Kidney (tissue), 14 donors: ENCODE results near the gene ASAP2. TPM values are rescaled to one million over a fixed set of nuclear protein-coding genes. Genes with fewer than 3 reads are reported as not detected.

Experiments
- DNase-seq, 5 donors: peaks; one replicate each; pipeline ENCODE4 v3.0.0-alpha.2; 2013 to 2020
- FAIRE-seq: peaks from 2 replicates; lab custom pipeline; 2012; peaks lifted over from hg19 to GRCh38; lab: Jason Lieb, UNC
- H3K27ac ChIP-seq, 2 donors: one replicate each; pipeline ENCODE4 v1.7.0; 2013; ENCODE audit warnings: low read depth in 2 of 2, low read length in 2 of 2, inconsistent platforms in 1 of 2
- H3K27me3 ChIP-seq: one replicate; pipeline ENCODE4 v1.7.1; 2013; ENCODE audit warnings: low read length, inconsistent platforms; ENCODE audit not compliant: control insufficient read depth, insufficient read depth
- H3K36me3 ChIP-seq, 3 donors: one replicate each; pipeline versions ENCODE4 v1.7.0 to v1.7.1; 2013; ENCODE audit warnings: low read length in 3 of 3, control low read depth in 1 of 3, inconsistent platforms in 1 of 3; ENCODE audit not compliant: insufficient read depth in 3 of 3, control insufficient read depth in 2 of 3
- H3K4me1 ChIP-seq, 3 donors: one replicate each; pipeline versions ENCODE4 v1.7.0 to v1.7.1; 2013; ENCODE audit warnings: low read length in 3 of 3, inconsistent platforms in 1 of 3, low read depth in 1 of 3; ENCODE audit not compliant: control insufficient read depth in 2 of 3, insufficient read depth in 2 of 3
- H3K4me3 ChIP-seq, 3 donors: one replicate each; pipeline versions ENCODE4 v1.7.0 to v1.8.1; 2013; ENCODE audit warnings: low read length in 3 of 3, control low read depth in 1 of 3, inconsistent platforms in 1 of 3
- H3K9ac ChIP-seq, 3 donors: one replicate each; pipeline versions ENCODE4 v1.7.0 to v1.7.1; 2013; ENCODE audit warnings: low read length in 3 of 3, control low read depth in 1 of 3, inconsistent platforms in 1 of 3
- H3K9me3 ChIP-seq, 3 donors: one replicate each; pipeline versions ENCODE4 v1.7.0 to v1.7.1; 2013; ENCODE audit warnings: low read length in 3 of 3, control low read depth in 1 of 3, inconsistent platforms in 1 of 3; ENCODE audit not compliant: control insufficient read depth in 2 of 3, insufficient read depth in 1 of 3
- intact Hi-C: fragments of 100-400 bp; cut with DNase I; formaldehyde crosslinking; loops from one replicate; pipeline ENCODE4 v1.11.1; 2022
- polyA plus RNA-seq: library from polyadenylated mRNA; stranded (reverse); fragments of 350-450 nt; fragmentation: Illumina TruSeq; extraction: RNeasy Lipid Tissue Mini Kit (QIAGEN cat#74804); gene quantifications from one replicate; pipeline ENCODE4 v1.2.3, GENCODE V29; 2014; ENCODE audit warnings: low read depth, low replicate concordance; ENCODE audit not compliant: insufficient read depth
- total RNA-seq: library from RNA; stranded (reverse); fragmentation: NEBNext Ultra II Directional; extraction: Animal tissue kit (Norgen Biotek cat#: 25700); gene quantifications from one replicate; pipeline ENCODE4 v1.2.1, GENCODE V29; 2021
- TF ChIP-seq, protein P1 (sequence below): IDR thresholded peaks from 3 replicates; pipeline ENCODE4 v1.5.1; 2012; ENCODE audit warnings: mild to moderate bottlenecking, moderate library complexity, borderline replicate concordance; ENCODE audit not compliant: insufficient read depth; ENCODE audit errors: extremely low read depth
- donor health status: control.
- donor health status: control.
- donor health status: control.
- donor health status: control.
- donor health status: control.
- donor health status: DM: yes; HTN: yes; CAD: no.
- donor health status: Normal renal cell carcinoma (clear cell type).

ASAP2 gene
- total and polyA plus RNA-seq, 2 donors from 2014 or later, result 26.2 to 54.8 TPM

- peaks cover 0 to 6% (median 0%) of the 10 kb centered on the region in 3 donors for H3K36me3 ChIP-seq
- no peak overlapping the region for H3K27ac ChIP-seq
- no peak for FAIRE-seq
- no peaks in the 10 kb centered on the region for H3K27me3 ChIP-seq
- no peak overlapping the region for H3K9ac ChIP-seq
- no peak for DNase-seq
- H3K9me3 ChIP-seq, result no peaks in the 10 kb centered on the region
- intact Hi-C loops, result no loop called here
- peaks cover 0 to 5% (median 0%) of the 10 kb centered on the region in 3 donors for H3K4me1 ChIP-seq
- TF ChIP-seq, protein P1, sequence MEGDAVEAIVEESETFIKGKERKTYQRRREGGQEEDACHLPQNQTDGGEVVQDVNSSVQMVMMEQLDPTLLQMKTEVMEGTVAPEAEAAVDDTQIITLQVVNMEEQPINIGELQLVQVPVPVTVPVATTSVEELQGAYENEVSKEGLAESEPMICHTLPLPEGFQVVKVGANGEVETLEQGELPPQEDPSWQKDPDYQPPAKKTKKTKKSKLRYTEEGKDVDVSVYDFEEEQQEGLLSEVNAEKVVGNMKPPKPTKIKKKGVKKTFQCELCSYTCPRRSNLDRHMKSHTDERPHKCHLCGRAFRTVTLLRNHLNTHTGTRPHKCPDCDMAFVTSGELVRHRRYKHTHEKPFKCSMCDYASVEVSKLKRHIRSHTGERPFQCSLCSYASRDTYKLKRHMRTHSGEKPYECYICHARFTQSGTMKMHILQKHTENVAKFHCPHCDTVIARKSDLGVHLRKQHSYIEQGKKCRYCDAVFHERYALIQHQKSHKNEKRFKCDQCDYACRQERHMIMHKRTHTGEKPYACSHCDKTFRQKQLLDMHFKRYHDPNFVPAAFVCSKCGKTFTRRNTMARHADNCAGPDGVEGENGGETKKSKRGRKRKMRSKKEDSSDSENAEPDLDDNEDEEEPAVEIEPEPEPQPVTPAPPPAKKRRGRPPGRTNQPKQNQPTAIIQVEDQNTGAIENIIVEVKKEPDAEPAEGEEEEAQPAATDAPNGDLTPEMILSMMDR, result no peak
- H3K4me3 ChIP-seq, result no peak overlapping the region
Observed at GRCh38 chr2:9284521-9285297, 78.1 kb downstream of the ASAP2 start.

GRCh38 chr2:9285385-9285920 is 78.8 kb downstream of the ASAP2 start:
- Histone ChIP-seq H3K9me3 (no peaks in the 10 kb centered on the region), H3K4me3 (no peak overlapping the region), H3K36me3 (peaks cover 0 to 5% (median 0%) of the 10 kb centered on the region in 3 donors), H3K9ac (no peak overlapping the region), H3K27me3 (no peaks in the 10 kb centered on the region), H3K27ac (no peak overlapping the region), H3K4me1 (peaks cover 0 to 5% (median 0%) of the 10 kb centered on the region in 3 donors)
- DNase-seq, result no peak
- intact Hi-C loops, result no loop called here
- TF ChIP-seq, protein P1, result no peak
- FAIRE-seq, result no peak

- Histone ChIP-seq H3K4me1 (peaks cover 0 to 5% (median 0%) of the 10 kb centered on the region in 3 donors), H3K27me3 (no peaks in the 10 kb centered on the region), H3K9ac (no peak overlapping the region), H3K27ac (no peak overlapping the region), H3K36me3 (peaks cover 0 to under 1% (median 0%) of the 10 kb centered on the region in 3 donors), H3K9me3 (no peaks in the 10 kb centered on the region), H3K4me3 (no peak overlapping the region)
- TF ChIP-seq, protein P1, result no peak
- intact Hi-C loops, result no loop called here
- DNase-seq (no peak), FAIRE-seq (no peak)
Observed at GRCh38 chr2:9285921-9286320, 79.3 kb downstream of the ASAP2 start.
